ENCODE measurements around the gene CDH13. TPM values are rescaled to one million over a fixed set of nuclear protein-coding genes. Genes with fewer than 3 reads are reported as not detected.

The CDH13 gene
- total and polyA plus RNA-seq, 8 donors: 0.12 to 21.4 (median 1.7) TPM; not detected in 1

GRCh38 chr16:83845263-83845662, 1218.5 kb downstream of the CDH13 start:
- no peaks in the 10 kb centered on the region for H3K9me3 ChIP-seq
- H3K36me3 ChIP-seq: no peaks in the 10 kb centered on the region
- 88 to 98% (median 94%) methylated on average over 7 to 8 of the region's 8 CpGs for WGBS, 5 donors
- DNase-seq: no peak
- H3K4me1 ChIP-seq: no peaks in the 10 kb centered on the region
- H3K27me3 ChIP-seq: no peaks in the 10 kb centered on the region
- H3K4me3 ChIP-seq: no peak overlapping the region
- intact Hi-C loops (cut with DNase I; ENCODE audit: low total_unique reads): no loop called here
- TF ChIP-seq POLR2AphosphoS5 (IDR thresholded peaks at IDR 0.05) (no peak), EP300 (IDR thresholded peaks at IDR 0.05) (no peak), POLR2A (IDR thresholded peaks at IDR 0.05) (no peak), CTCF (IDR thresholded peaks at IDR 0.05) (no peak)
- no peak overlapping the region for H3K27ac ChIP-seq

- 70 to 80% (median 76%) methylated on average over 14 of the region's 14 CpGs for WGBS, 5 donors
- TF ChIP-seq EP300 (IDR thresholded peaks at IDR 0.05) (no peak), CTCF (IDR thresholded peaks at IDR 0.05) (no peak), POLR2A (IDR thresholded peaks at IDR 0.05) (no peak), POLR2AphosphoS5 (IDR thresholded peaks at IDR 0.05) (no peak)
- no peaks in the 10 kb centered on the region for H3K36me3 ChIP-seq
- no peak overlapping the region for H3K4me3 ChIP-seq
- no peak overlapping the region for H3K27ac ChIP-seq
- intact Hi-C loops (cut with DNase I; ENCODE audit: low total_unique reads): no loop called here
- DNase-seq: no peak
- H3K9me3 ChIP-seq: no peaks in the 10 kb centered on the region
- H3K4me1 ChIP-seq: no peaks in the 10 kb centered on the region
- no peaks in the 10 kb centered on the region for H3K27me3 ChIP-seq
Measured at GRCh38 chr16:83847371-83848225, 1220.8 kb downstream of the CDH13 start.

DNA sequence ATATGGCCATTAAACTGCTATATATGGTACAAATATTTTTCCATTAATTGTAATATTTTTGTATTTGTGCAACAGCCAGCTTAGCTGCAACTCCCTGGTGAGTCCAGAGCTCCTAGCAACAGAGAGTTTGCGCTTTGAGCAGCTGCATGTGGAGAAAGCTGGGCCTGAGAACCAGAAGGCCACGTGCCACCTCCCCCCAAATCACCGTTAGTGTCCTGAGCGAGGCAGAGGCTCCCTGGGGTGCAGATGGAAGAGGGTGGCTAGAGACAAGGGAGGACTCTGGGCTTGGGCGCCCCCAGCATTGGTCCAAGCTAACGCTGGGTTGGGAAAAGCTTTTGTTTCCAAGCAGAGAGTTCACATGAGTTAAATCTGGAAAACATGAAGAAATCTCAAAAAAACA, 1222.7 kb downstream of the CDH13 start:
- Histone ChIP-seq H3K4me1 (no peaks in the 10 kb centered on the region), H3K27me3 (no peaks in the 10 kb centered on the region), H3K36me3 (no peaks in the 10 kb centered on the region), H3K9me3 (no peaks in the 10 kb centered on the region), H3K27ac (no peak overlapping the region), H3K4me3 (no peak overlapping the region)
- intact Hi-C loops (cut with DNase I; ENCODE audit: low total_unique reads): no loop called here
- WGBS, 5 donors: 62 to 83% (median 73%) methylated on average over 6 of the region's 6 CpGs
- no peak for TF ChIP-seq EP300 (IDR thresholded peaks at IDR 0.05)
- TF ChIP-seq CTCF (IDR thresholded peaks at IDR 0.05): no peak
- no peak for TF ChIP-seq POLR2A (IDR thresholded peaks at IDR 0.05)
- TF ChIP-seq POLR2AphosphoS5 (IDR thresholded peaks at IDR 0.05): no peak
- no peak for DNase-seq

Small RNA genes lying within 50 kb of the gene (small RNA-seq; reads per million reads assigned to genes)
- 0 reads per million in 4 donors for gene AC099506.2
- 0 to 0.15 (median 0.05) reads per million in 4 donors for gene MIR3182
- gene MIR8058: 0 reads per million in 4 donors
